HG03521 (cell line): ENCODE data around the gene ZBTB44.
"Not testable (repeated sequence)": the region's sequence is repeated elsewhere in the genome, so short reads cannot be mapped to it uniquely, and the experiment has no call there.

Source experiments
- ATAC-seq: cut with Tn5 transposase; IDR thresholded peaks from one replicate; pipeline ENCODE4 v1.9.1; 2021; ENCODE audit warnings: mild to moderate bottlenecking, moderate library complexity; ENCODE audit not compliant: unreplicated experiment

ZBTB44 gene

DNA sequence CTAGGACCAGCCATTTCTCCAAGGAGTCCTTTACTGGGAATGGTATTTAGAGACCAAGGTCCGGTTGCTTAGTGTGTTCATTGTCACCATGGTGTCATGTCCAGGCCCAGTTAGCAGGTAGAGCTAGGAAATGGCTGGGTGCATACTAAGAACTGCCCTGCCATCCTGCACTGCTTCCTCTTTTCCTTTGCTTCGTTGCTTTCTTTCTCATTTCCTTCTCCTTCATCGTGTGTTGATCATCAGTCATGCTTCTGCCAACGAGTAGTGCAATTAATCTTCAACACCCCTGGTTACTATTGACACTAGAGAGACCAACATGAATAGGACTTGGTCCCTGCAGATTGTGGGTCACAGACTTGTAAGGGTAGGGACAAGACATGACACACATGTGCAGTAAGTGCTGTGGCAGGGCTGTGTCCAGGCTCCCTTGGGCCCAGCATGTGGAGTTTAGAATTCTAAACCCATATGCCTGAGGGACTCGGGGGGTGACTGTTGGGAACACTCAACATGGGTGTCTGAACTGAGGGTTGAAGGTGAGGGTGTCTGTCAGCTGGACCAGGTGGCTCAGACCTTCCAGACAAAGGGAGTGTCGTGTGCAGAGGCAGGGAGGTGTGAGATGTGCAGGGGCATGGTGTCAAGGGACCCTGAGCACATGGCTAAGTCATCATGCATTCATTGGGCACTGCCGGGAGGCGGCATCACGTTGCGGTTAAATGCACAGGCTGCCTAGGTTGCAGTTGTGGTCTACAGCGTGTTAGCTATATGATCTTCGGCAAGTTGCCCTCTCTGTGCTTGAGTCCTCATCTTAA, 112.5 kb downstream of the ZBTB44 start:
- ATAC-seq, result no peak

DNA sequence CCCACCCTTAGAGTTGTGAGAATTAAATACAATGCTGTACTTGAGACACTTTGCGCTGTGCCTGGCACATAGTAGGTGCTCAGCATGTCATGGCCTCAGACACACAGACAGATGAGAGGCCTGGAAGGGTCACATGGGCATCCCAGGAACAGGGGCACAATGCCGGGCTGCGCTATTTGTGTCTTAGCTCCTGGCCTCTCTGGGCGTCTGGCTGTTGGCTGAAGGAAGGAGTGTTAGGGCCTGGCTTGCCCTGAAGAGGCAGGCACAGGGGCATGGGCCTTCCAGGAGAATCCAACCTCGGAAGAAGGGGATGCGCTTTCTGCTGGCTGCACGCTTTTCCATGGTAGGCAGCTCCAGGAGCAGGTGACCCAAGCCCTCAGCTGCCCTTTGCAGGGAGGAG, 113.7 kb downstream of the ZBTB44 start:
- no peak for ATAC-seq

DNA sequence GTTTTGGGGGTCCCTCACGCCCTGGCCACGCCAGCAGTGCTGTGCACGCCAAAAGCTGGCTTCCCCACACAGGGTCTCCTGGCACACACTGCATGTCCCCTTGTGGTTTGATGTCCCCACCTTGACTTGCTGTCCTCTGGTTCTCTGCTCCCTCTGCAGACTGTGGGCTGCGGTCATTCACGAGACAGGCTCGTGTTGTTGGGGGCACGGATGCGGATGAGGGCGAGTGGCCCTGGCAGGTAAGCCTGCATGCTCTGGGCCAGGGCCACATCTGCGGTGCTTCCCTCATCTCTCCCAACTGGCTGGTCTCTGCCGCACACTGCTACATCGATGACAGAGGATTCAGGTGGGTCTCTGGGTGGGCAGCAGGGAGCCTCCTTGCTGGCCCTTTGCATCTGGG, 114.9 kb downstream of the ZBTB44 start:
- no peak for ATAC-seq

DNA sequence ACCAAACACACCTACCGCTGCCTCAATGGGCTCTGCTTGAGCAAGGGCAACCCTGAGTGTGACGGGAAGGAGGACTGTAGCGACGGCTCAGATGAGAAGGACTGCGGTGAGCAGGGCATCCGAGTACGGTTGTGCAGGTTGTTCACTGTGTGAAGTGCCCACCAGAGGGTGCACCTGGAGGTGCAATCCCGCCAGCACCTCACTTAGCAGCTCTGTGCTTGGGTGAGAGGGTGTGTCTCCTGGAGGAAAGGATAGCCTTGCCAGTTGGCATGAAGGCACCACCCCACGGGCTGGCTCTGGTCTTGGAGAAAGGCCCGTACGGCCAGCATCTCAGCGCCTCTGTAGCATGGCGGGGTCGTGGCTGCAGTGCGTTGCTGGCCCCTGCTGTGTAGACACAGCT, 115.8 kb downstream of the ZBTB44 start:
- no peak for ATAC-seq

DNA sequence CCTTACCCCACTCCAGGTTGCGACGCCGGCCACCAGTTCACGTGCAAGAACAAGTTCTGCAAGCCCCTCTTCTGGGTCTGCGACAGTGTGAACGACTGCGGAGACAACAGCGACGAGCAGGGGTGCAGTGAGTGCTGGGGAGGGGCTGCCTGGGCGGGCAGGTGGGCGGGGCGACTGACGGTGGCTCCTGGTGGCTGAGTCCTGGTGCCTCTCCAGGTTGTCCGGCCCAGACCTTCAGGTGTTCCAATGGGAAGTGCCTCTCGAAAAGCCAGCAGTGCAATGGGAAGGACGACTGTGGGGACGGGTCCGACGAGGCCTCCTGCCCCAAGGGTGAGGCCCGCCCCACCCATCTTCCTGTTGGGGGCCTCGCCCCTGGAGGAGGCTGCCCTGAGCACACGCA, 116.4 kb downstream of the ZBTB44 start:
- ATAC-seq, result no peak

DNA sequence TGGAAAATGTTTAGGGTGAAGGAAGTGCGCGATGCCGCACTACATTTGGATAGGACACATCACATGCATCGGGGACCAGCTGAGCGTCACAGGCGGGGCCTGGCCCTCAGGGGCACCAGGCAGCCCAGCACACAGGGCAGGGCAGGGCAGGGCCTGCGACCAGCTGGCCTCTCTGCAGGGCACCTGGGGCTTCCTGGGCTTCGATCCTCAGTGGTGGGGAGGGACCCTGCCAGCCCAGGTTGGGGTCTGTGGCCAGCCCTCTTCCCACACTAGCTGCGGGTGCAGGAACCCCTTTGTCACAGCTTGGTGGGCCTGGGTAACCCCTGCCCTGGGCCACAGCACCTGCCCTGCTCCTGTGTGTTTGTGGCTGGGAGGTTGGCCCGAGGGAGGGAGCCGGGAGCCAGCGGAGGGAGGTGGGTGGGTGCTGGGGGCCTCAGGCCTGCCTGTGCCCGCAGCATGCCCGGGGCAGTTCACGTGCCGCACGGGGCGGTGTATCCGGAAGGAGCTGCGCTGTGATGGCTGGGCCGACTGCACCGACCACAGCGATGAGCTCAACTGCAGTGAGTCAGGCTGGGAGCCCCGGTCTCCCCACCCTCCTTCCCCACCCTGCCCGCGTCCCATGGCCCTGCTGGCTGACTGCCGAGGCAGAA, 117.2 kb downstream of the ZBTB44 start:
- ATAC-seq, result no peak

DNA sequence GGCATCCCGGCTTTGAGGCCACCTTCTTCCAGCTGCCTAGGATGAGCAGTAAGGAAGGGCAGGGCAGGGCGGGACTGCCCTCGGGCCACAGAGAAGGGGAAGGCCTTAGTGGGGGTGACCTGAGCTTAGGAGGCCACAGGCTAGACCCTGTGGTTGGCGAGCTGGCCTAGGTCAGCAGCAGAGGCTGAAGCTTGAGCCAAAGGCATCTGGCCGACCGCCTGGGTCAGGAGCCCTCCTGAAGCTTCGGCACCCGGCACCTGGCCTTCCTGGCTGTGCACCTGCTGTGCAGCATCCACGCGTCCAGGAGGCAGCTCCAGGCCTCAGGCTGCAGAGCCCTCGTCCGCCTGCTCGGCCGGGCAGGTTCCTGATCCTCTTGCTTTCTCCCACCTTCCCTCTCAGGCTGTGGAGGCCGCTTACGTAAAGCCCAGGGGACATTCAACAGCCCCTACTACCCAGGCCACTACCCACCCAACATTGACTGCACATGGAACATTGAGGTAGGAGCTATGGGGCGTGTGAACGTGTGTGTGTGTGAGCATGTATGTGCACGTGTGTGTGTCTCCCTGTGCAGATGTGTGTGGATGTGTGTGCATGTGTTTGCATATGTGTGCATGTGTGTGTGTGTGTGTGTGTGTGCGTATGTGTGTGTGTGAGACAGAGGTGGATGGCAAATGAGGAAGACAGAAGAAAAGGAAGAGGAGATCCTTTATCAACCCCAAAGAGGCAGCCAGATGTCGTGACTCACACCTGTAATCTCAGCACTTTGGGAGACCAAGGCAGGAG, 120.3 kb downstream of the ZBTB44 start:
- ATAC-seq, result no peak

DNA sequence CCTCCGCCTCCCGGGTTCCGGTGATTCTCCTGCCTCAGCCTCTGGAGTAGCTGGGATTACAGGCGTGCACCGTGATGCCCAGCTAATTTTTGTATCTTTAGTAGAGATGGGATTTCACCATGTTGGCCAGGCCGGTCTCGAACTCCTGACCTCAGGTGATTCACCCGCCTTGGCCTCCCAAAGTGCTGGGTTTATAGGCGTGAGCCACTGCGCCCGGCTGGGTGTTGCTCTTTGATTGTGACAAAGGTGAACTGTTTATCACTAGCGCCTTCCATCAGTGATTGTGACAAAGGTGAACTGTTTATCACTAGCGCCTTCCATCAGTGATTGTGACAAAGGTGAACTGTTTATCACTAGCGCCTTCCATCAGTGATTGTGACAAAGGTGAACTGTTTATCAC, 121.2 kb downstream of the ZBTB44 start:
- not testable (repeated sequence) for ATAC-seq

DNA sequence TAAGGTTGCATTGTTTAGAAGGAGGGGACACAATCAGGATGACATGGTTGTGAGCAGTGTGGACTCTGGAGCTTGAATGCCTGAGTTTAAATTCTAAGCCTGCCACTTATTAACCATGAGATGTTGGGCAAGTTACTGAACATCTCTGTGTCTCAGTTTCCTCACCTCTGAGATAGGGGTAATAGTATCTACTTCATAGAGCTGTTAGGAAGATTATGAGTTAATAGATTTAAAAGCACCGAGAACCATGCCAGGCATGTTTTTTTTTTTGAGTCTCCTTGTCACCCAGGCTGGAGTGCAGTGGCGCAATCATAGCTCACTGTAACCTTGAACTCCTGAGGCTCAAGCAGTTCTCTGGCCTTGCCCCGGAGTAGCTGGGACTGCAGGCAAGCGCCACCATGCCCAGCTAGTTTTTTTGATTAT, 121.9 kb downstream of the ZBTB44 start:
- no peak for ATAC-seq

DNA sequence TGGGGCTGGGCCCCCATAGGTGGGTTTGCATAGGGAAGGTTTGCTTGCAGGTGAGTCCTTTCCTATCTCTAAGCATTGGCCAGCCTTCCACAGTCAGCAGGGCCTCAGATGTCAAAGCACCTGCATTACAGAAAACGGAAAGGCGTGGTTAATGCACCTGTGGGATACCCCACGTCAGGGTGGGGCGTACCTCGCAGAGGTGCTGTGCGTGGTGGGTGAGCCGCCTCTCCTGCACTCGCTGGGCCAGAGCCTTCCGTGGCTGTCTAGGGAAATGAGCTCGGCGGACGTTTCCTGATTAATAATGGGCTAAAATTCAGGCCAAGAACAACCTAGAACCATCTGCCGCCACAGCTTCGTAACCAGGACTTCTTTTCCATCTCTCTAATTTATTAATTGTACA, 122.8 kb downstream of the ZBTB44 start:
- ATAC-seq, result no peak

DNA sequence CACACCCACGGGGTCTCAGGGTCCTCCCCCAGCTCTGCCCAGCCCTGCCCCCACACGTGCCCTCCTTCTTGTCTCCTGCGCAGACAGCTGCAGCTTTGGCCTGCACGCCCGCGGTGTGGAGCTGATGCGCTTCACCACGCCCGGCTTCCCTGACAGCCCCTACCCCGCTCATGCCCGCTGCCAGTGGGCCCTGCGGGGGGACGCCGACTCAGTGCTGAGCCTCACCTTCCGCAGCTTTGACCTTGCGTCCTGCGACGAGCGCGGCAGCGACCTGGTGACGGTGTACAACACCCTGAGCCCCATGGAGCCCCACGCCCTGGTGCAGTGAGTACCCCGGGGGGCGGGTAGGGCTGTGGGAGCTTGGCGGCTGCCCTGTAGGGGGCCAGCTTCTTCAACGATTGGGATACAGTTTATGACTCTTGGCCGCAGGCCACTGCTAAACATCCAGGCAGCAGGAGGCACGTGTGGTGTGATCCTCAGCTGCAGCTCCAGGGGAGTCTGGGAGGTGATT, 124.3 kb downstream of the ZBTB44 start:
- ATAC-seq, result no peak

DNA sequence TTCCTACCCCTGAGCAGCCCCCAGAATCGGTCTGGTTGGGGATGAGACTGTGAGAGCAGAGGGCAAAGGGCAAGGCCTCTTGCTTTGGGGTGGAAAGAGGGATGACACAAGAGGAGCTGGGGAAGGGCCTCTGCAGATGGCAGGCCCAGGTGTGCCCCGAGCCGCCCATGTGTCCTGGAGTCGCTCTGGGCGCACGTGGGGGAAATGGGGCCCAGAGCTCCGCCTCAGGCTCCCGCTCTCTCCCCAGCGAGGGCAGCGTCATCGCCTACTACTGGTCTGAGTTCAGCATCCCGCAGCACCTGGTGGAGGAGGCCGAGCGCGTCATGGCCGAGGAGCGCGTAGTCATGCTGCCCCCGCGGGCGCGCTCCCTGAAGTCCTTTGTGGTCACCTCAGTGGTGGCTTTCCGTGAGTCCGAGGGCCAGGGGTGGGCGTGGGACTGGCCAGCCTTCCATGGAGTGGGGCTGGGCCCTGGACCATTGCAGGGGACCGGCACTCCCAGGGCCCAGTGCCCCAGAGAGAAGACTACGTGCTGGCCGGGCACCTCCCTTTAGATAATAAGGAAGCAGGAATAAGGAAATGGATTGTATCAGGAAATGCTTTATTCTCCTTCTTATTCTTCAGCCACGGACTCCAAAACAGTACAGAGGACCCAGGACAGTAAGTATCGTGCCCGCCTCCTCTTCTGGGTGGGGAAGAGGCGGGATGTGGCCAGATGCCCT, 125.1 kb downstream of the ZBTB44 start:
- ATAC-seq, result no peak

DNA sequence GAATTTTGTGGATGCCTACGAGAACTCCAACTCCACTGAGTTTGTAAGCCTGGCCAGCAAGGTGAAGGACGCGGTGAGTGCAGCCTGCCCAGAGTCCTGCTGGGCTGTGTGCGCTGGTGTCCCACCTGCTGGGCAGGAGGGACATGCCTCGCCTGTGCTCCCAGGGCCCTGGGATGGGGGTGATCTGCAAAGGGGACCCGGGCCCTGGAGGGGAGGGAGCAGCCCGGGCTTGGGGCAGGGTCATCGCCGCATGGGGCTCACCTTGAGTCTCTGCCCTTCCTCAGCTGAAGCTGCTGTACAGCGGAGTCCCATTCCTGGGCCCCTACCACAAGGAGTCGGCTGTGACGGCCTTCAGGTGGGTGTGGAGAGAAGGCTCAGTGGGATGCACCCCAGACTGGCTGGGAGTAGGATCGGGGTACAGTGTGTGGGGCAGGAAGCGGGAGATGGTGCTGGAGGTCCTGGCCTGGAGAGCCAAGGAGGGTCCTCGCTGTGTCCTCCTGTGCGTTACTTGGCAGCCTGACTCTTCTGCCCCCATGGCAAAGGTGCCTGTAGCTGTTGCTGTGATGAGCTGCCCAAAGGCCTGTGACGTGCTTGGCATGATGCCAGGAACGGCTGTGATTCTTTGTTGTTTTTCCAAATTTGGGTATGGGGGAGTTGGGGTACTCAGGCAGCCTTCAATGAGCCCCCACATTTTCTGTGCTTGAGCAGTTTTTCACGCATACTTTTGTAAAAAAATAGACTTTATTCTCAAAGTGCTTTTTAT, 126.0 kb downstream of the ZBTB44 start:
- ATAC-seq, result no peak

DNA sequence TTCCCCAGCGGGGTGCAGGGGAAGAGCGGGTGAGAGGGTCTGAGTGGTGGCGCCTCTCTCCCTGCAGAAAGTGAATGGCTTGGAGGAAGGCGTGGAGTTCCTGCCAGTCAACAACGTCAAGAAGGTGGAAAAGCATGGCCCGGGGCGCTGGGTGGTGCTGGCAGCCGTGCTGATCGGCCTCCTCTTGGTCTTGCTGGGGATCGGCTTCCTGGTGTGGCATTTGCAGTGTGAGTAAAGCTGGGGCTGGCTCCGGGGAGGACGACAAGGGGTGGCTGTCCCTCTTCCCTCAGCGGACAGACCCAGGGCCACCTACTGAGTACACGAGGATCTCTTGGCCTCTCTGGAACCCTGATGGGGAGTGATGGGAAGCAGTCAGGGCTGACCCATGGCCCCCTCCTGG, 126.7 kb downstream of the ZBTB44 start:
- no peak for ATAC-seq

DNA sequence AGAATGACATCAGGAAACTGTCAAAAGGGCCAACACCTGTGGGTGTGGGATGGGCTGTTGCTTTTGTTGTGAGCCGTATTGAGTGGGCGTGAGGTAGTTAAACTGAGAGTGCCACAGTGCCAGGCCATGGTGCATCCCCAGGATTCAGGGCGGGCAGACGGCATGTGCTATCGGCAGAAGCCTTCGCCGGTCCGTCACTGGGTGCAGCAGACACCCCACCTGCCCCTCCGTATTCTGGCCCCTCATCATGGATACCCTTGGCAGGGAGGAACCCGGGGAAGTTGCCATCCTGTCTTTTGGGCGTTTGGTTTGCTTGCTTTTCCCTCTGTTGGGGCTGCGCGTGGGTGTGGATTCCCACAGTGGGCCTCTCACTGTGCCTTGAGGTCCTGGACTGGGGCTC, 127.6 kb downstream of the ZBTB44 start:
- no peak for ATAC-seq

DNA sequence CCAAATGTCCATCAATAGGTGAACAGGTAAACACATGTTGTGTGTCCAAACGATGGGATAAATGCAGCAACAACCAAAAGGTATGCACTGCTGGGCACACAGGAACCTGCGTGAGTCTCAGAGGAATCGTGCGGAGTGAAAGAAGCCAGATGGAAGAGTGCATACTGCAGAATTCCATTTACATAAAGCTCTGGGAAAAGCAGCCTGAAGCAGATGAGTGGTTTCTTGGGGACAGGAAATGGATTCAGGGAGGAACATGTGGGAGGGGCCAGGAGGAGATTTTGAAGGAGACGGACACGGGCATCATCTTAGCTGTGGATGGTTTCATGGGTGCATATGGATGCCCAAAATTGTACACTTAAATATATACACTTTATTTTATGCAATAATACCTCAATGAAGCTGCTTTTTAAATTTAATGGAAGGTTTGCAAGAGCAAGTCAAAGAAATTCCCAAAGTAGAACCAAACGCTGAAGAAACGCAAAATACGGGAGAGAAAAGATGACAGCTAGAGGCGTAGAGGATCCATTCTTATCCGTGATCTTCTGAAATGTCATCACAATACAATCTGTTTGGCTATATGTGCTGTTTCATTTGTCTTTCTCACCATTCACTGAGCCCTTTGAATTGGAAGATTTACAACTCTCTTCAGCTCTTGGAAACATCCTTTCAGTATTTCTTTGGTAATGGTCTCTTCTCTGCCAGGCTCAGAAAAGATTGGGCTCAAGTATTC, 130.7 kb downstream of the ZBTB44 start:
- ATAC-seq, result no peak

DNA sequence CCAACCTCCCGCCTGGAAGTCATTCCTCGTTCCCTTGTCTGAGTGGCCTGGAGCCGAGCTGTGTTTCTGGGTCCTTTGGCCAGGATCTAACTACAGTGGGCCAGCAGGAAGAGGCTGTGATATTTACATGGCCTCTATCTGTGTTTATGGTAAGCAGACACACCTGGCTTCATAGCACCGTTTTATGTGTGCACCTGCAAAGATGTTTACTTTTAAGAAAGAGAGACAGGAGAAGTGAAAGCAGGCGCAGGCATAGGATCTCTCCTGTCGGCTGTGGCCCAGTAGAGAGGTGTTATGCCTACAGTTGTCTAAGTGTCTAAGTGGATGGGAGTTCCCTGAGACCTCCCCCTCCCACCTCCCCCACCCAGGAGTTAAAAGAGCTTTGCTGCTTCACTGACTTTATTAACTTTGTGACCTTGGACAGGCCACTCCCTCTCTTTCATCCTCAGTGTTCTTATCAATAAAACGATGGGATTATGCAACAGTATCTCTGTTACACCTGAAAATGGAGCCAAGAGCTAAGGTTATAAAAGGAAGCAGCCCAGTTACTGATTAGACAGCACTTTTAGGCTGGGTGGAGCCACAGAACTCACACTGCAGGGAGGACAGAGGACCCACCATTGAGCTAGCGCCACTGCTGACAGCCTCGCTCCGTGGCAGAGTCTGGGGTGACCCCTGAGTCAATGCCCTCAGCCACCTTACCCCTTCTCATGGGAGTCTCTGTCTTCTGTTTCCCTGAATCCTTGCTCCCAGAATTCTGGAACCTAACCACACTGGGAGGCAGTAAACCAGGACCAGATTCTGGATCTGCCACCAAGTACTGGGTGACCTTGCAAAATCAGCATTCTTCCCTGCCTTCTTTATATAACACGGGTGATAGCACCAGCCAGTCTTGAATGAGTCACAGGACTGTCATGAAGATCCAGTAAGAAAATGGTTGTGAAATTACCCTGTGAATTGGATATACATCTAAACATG, 133.1 kb downstream of the ZBTB44 start:
- ATAC-seq, result peak; percentile 51

DNA sequence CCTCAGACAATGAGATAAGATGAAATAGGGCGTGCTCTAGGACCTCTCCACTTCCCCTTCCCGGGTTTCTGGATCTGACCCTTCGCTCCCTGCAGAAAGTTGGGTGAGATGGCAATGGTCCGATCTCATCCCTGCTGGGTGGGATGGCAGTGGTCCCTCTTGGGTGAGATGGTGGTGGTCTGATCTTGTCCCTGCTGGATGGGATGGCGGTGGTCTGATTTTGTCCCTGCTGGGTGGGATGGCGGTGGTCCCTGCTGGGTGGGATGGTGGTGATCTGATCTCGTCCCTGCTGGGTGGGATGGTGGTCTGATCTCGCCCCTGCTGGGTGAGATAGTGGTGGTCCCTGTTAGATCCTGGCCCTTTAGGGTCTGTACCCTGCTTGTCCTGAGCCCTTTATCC, 133.8 kb downstream of the ZBTB44 start:
- no peak for ATAC-seq
